ENCODE measurements around the gene MLXIPL.

MLXIPL gene

DNA sequence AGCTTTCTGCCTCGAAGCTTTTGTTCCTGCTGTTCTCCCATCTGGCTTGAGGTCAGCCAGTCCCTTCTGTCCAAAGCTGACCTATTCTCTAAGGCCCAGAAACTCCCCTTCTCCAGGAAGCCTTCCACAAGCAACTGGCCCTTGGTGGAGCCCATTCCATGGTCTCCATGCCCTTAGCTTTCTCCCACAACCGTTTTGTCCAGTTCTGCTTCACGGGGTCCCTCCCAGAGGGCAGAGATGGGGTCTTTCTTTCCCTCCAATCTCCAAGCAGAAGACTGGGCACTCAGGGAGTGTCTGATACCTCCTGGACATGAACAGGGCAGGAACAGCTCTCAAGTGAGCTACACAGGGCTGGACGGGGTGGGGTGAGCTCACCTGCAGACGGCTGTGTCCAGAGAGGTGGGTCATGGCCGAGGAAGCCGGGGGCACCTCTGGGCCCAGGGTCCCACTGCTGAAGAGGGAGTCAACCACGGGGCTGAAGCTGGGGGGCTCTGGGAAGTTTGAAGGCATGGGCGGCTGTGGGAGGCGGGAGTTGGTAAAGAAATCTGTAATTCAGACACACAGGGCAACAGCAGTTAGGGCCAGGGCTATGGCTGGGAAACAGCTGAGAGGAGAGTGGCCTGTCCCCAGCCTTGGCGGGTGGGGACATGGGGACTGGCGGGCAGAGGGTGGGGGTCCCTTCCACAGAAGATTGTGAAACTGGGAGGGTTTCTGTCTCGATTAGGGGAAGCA lies 25.0 kb downstream of the MLXIPL start:
- Histone ChIP-seq H3K4me2 (no peak overlapping the region), H3K79me2 (ENCODE audit: insufficient read depth, low read depth) (no peaks in the 10 kb centered on the region), H3K27me3 (ENCODE audit: insufficient read depth, low read depth) (peaks cover 54% of the 10 kb centered on the region), H4K20me1 (ENCODE audit: insufficient read depth) (no peaks in the 10 kb centered on the region), H3K4me3 (IDR thresholded peaks at IDR 0.05; ENCODE audit: insufficient read depth, low read depth, low read length) (no peak overlapping the region), H3K27ac (no peak overlapping the region), H2AFZ (ENCODE audit: low read depth) (no peak overlapping the region; the same call in 1 of the 2 replicates), H3K36me3 (ENCODE audit: insufficient read depth) (no peaks in the 10 kb centered on the region), H3K4me1 (ENCODE audit: low read depth, poor library complexity, severe bottlenecking) (no peaks in the 10 kb centered on the region), H3K9ac (no peak overlapping the region)
- TF ChIP-seq, protein P1, sequence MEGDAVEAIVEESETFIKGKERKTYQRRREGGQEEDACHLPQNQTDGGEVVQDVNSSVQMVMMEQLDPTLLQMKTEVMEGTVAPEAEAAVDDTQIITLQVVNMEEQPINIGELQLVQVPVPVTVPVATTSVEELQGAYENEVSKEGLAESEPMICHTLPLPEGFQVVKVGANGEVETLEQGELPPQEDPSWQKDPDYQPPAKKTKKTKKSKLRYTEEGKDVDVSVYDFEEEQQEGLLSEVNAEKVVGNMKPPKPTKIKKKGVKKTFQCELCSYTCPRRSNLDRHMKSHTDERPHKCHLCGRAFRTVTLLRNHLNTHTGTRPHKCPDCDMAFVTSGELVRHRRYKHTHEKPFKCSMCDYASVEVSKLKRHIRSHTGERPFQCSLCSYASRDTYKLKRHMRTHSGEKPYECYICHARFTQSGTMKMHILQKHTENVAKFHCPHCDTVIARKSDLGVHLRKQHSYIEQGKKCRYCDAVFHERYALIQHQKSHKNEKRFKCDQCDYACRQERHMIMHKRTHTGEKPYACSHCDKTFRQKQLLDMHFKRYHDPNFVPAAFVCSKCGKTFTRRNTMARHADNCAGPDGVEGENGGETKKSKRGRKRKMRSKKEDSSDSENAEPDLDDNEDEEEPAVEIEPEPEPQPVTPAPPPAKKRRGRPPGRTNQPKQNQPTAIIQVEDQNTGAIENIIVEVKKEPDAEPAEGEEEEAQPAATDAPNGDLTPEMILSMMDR (conservative IDR thresholded peaks at IDR 0.05; ENCODE audit: low read depth, low read length) = no peak

DNA sequence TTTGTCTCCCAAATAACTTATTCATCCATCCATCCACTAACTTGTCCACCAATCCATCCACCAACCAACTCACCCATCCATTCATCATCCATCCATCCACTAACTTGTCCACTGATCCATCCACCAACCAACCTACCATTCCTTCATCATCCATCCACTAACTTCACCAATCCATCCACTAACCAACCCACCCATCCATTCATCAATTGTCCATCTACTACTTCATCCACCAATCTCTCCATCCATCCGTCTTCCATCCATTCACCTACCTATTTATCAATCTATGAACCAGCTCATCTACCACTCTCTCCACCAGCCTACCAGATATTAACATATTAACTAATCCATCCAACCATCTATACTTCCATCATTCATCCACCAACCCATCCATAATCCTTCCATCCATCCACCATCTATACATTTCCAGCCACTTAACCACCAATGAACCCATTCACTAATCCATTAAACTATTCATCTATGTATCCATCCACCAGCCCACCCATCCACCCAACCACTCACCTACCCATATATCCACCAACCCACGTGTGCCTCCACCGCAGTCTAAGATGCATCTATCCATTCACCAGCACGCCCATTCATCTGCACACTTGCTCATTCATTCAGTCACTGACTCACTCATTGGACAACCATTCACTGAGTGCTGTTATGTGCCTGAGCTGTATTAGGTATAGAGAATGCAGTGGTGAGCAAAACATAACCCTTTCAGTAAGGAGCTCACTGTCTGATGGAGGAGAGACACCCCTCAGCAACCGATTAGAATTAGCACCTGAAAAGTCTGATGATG lies 26.1 kb downstream of the MLXIPL start:
- H3K4me2 ChIP-seq = no peak overlapping the region
- no peaks in the 10 kb centered on the region for H3K79me2 ChIP-seq (ENCODE audit: insufficient read depth, low read depth)
- H3K36me3 ChIP-seq (ENCODE audit: insufficient read depth) = no peaks in the 10 kb centered on the region
- H3K27ac ChIP-seq = no peak overlapping the region
- no peaks in the 10 kb centered on the region for H4K20me1 ChIP-seq (ENCODE audit: insufficient read depth)
- H2AFZ ChIP-seq (ENCODE audit: low read depth) = no peak overlapping the region
- H3K4me3 ChIP-seq (IDR thresholded peaks at IDR 0.05; ENCODE audit: insufficient read depth, low read depth, low read length) = no peak overlapping the region
- H3K9ac ChIP-seq = no peak overlapping the region
- H3K4me1 ChIP-seq (ENCODE audit: low read depth, poor library complexity, severe bottlenecking) = no peaks in the 10 kb centered on the region
- TF ChIP-seq, protein P1 (conservative IDR thresholded peaks at IDR 0.05; ENCODE audit: low read depth, low read length) = no peak
- peaks cover 53% of the 10 kb centered on the region for H3K27me3 ChIP-seq (ENCODE audit: insufficient read depth, low read depth)

DNA sequence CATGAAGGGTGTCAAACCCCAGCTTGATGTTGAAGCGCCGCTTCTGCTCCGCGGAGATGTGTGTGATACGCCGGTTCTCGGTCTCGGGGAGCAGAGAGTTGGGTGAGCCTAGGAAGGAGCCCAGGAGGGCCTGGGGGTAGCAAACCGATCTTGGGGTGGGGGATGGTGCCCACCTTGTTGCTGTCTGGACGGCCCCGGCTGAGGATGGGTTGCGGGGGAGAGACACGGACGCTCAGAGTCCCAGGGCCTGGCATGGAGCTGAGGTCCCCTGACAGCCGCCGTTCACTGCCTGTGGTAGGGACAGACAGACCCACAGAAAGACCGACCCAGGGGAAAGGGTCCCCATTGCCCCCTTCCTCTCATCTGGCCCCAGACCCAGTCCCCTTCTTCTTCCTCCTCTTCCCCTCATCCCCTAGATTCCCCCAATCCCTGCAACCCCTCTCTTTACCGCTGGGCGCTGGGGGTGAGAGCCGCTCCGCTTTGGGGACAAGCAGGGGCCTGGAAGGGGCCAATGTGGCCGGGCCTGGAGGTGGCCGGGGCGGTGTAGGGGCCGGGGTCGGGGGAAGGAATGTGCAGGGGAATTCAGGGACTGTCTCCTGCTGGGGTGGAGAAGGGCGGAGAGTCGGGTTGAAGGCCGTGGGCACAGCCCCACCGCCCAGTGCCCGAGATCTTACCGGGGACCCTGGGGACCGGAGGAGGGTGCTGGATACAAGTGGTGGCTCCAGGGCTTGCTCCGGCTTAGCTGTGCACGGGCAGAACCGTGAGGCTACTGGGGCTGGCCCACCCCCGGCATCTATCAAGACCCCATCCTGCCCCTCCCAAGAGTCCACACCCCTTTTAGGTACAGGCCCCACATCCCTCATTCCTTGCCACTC lies 27.9 kb downstream of the MLXIPL start:
- no peaks in the 10 kb centered on the region for H4K20me1 ChIP-seq (ENCODE audit: insufficient read depth)
- H2AFZ ChIP-seq (ENCODE audit: low read depth) = no peak overlapping the region
- no peak overlapping the region for H3K9ac ChIP-seq
- H3K4me2 ChIP-seq = no peak overlapping the region
- H3K4me3 ChIP-seq (IDR thresholded peaks at IDR 0.05; ENCODE audit: insufficient read depth, low read depth, low read length) = no peak overlapping the region
- H3K36me3 ChIP-seq (ENCODE audit: insufficient read depth) = no peaks in the 10 kb centered on the region
- H3K27ac ChIP-seq = no peak overlapping the region
- no peaks in the 10 kb centered on the region for H3K79me2 ChIP-seq (ENCODE audit: insufficient read depth, low read depth)
- no peaks in the 10 kb centered on the region for H3K4me1 ChIP-seq (ENCODE audit: low read depth, poor library complexity, severe bottlenecking)
- TF ChIP-seq, protein P1 (conservative IDR thresholded peaks at IDR 0.05; ENCODE audit: low read depth, low read length) = no peak
- H3K27me3 ChIP-seq (ENCODE audit: insufficient read depth, low read depth) = peaks cover 57% of the 10 kb centered on the region

DNA sequence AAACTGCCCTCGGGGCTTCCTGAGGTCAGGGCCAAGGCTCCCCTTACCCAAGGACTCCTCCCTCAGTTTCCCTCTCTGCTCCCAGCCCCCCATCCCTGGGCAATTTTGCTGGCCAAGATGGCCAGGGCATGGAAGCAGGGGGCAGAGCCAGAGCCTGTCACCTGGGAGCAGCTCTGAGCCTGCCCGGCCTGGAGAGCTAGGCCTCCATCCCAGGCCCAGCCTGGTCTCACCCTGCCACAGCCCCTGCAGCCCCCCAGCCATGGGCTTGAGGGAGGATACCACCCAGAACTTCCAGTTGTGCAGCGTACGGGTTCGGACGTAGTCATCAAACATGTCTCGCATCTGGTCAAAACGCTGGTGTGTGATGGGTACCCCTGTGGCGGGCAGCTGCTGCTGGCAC lies 29.0 kb downstream of the MLXIPL start:
- Histone ChIP-seq H3K4me3 (IDR thresholded peaks at IDR 0.05; ENCODE audit: insufficient read depth, low read depth, low read length) (no peak overlapping the region), H2AFZ (ENCODE audit: low read depth) (no peak overlapping the region), H3K4me2 (no peak overlapping the region), H3K27me3 (ENCODE audit: insufficient read depth, low read depth) (peaks cover 57% of the 10 kb centered on the region), H3K9ac (no peak overlapping the region), H3K79me2 (ENCODE audit: insufficient read depth, low read depth) (no peaks in the 10 kb centered on the region), H3K4me1 (ENCODE audit: low read depth, poor library complexity, severe bottlenecking) (no peaks in the 10 kb centered on the region), H4K20me1 (ENCODE audit: insufficient read depth) (no peaks in the 10 kb centered on the region), H3K27ac (no peak overlapping the region), H3K36me3 (ENCODE audit: insufficient read depth) (no peaks in the 10 kb centered on the region)
- TF ChIP-seq, protein P1 (conservative IDR thresholded peaks at IDR 0.05; ENCODE audit: low read depth, low read length) = no peak
